B cell (primary cell): ENCODE data around the gene IFNLR1.

Experiments used
- CTCF ChIP-seq: fragments of 200-600 bp; IDR thresholded peaks from one replicate; pipeline ENCODE4 v1.8.0; 2022; ENCODE audit warnings: antibody characterized with exemption, mild to moderate bottlenecking
- EZH2 ChIP-seq: IDR thresholded peaks from 2 replicates; pipeline ENCODE4 v1.6.1; 2012; ENCODE audit warnings: borderline replicate concordance, low read depth, mild to moderate bottlenecking, moderate library complexity, low read length; ENCODE audit not compliant: insufficient read depth, poor library complexity, severe bottlenecking

DNA sequence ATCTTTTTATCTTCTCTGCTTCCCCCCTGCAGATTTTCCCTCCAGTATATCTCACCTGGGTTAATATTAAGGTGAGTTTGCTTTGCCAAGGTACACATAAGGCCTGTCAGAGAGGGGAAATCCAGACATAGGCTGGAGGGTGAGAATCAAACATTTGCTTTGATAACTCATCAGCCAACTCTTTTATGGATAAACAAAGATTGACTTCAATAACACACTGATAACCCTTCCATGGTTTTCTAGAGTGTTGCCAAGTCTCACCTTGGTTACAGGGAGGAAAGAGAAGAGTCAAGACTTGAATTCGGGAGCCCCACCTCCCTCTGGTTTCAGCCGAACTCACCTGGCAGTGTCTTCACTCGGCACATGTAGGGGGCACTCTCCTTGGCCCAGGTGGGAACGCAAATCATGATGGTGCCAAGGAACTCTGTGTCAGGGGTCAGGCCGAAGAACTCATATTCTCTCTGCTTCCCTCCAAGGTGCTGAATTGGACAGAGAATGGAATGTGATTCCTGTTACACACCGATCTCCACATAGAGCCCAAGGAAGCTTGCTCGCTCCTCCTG is 59.2 kb downstream of the IFNLR1 start:
- TF ChIP-seq EZH2 = no peak
- TF ChIP-seq CTCF = no peak
